ENCODE results near the gene GPD2. TPM values are rescaled to one million over a fixed set of nuclear protein-coding genes. Genes with fewer than 3 reads are reported as not detected.

Gene GPD2
- total RNA-seq, 1 experiment from 2014 or later = 32.2 TPM

GRCh38 chr2:156421851-156422250 is 14.3 kb upstream of the GPD2 start:
- POLR2A ChIA-PET = no interaction called here
- TF ChIP-seq RELA (CRISPR knock-in tag; IDR thresholded peaks at IDR 0.05; ENCODE audit: borderline replicate concordance) (no peak), CREB1 (CRISPR knock-in tag; IDR thresholded peaks at IDR 0.05) (no peak), AR (CRISPR knock-in tag; IDR thresholded peaks at IDR 0.05) (no peak), PREB (CRISPR knock-in tag; IDR thresholded peaks at IDR 0.05; ENCODE audit: borderline replicate concordance) (no peak), CBFB (CRISPR knock-in tag; IDR thresholded peaks at IDR 0.05; ENCODE audit: low read depth) (no peak), STAT6 (CRISPR knock-in tag; conservative IDR thresholded peaks at IDR 0.05; ENCODE audit: low read depth) (no peak), OVOL2 (CRISPR knock-in tag; IDR thresholded peaks at IDR 0.05; ENCODE audit: borderline replicate concordance) (no peak), TCF7 (CRISPR knock-in tag; IDR thresholded peaks at IDR 0.05; ENCODE audit: low read depth) (no peak), ZNF232 (CRISPR knock-in tag; IDR thresholded peaks at IDR 0.05) (no peak), NR1H2 (CRISPR knock-in tag; IDR thresholded peaks at IDR 0.05) (no peak), E2F5 (CRISPR knock-in tag; IDR thresholded peaks at IDR 0.05) (no peak), JUN (CRISPR knock-in tag; IDR thresholded peaks at IDR 0.05) (no peak), ZBTB21 (CRISPR knock-in tag; IDR thresholded peaks at IDR 0.05; ENCODE audit: borderline replicate concordance) (no peak)
- Mint-ChIP-seq H3K4me3 (no peak overlapping the region), H3K36me3 (no peaks in the 10 kb centered on the region), H3K27ac (no peak overlapping the region), H3K27me3 (ENCODE audit: low read depth) (peaks cover 2% of the 10 kb centered on the region; the same call in 1 of the 2 replicates), H3K9me3 (peaks cover 8% of the 10 kb centered on the region), H3K4me1 (peaks cover 8% of the 10 kb centered on the region)
- no peak for DNase-seq (ENCODE audit: low spot score)
- ATAC-seq = no peak
- CTCF ChIA-PET = no interaction called here

GRCh38 chr2:156423674-156424282 is 12.4 kb upstream of the GPD2 start:
- ChIA-PET CTCF (no interaction called here), POLR2A (interaction anchor here (0.6 kb wide), 1 partner anchor 357 kb away, joined by 3 read pairs; no protein-coding TSS in a partner anchor)
- H3K4me3 Mint-ChIP-seq = no peak overlapping the region
- no peak for ATAC-seq
- peaks cover 2% of the 10 kb centered on the region; the same call in 1 of the 2 replicates for H3K27me3 Mint-ChIP-seq (ENCODE audit: low read depth)
- H3K27ac Mint-ChIP-seq = no peak overlapping the region
- H3K36me3 Mint-ChIP-seq = no peaks in the 10 kb centered on the region
- H3K9me3 Mint-ChIP-seq = peaks cover 8% of the 10 kb centered on the region
- DNase-seq (ENCODE audit: low spot score) = no peak
- H3K4me1 Mint-ChIP-seq = peaks cover 8% of the 10 kb centered on the region
- TF ChIP-seq CREM (CRISPR knock-in tag; IDR thresholded peaks at IDR 0.05) (no peak), ZBTB21 (CRISPR knock-in tag; IDR thresholded peaks at IDR 0.05; ENCODE audit: borderline replicate concordance) (no peak), ZMAT4 (CRISPR knock-in tag; IDR thresholded peaks at IDR 0.05) (no peak), PRDM15 (CRISPR knock-in tag; IDR thresholded peaks at IDR 0.05) (no peak), ATF1 (CRISPR knock-in tag; IDR thresholded peaks at IDR 0.05) (no peak), ZNF317 (CRISPR knock-in tag; IDR thresholded peaks at IDR 0.05; ENCODE audit: borderline replicate concordance, low read depth) (no peak), MAX (CRISPR knock-in tag; IDR thresholded peaks at IDR 0.05) (no peak), ZNF396 (CRISPR knock-in tag; IDR thresholded peaks at IDR 0.05; ENCODE audit: borderline replicate concordance) (no peak), ZSCAN18 (CRISPR knock-in tag; IDR thresholded peaks at IDR 0.05) (no peak)
